ENCODE data around the gene GABPB2. TPM values are rescaled to one million over a fixed set of nuclear protein-coding genes. Genes with fewer than 3 reads are reported as not detected.
"Not testable (repeated sequence)": the region's sequence is repeated elsewhere in the genome, so short reads cannot be mapped to it uniquely, and the experiment has no call there.

Gene GABPB2
- total RNA-seq, 3 donors from 2014 or later = 15.1 to 18.7 (median 18.6) TPM

- intact Hi-C loops (cut with DNase I, micrococcal nuclease) = no loop called here
Observed at GRCh38 chr1:151065089-151065645, 5.4 kb upstream of the GABPB2 start.

GRCh38 chr1:151067185-151067584 is 3.4 kb upstream of the GABPB2 start:
- intact Hi-C loops (cut with DNase I, micrococcal nuclease) = no loop called here
- no peaks in the 10 kb centered on the region for H3K4me1 ChIP-seq (ENCODE audit: low read depth)
- no peaks in the 10 kb centered on the region for H3K36me3 ChIP-seq (ENCODE audit: low read depth)
- H3K4me3 ChIP-seq = no peak overlapping the region
- no peaks in the 10 kb centered on the region for H3K9me3 ChIP-seq
- no peak for ATAC-seq
- no peak for TF ChIP-seq CTCF (IDR thresholded peaks at IDR 0.05)
- no peak for DNase-seq

More at GRCh38 chr1:151065089-151065645, 5.4 kb upstream of the GABPB2 start:
- Histone ChIP-seq H3K9me3 (no peaks in the 10 kb centered on the region), H3K4me3 (no peak overlapping the region), H3K36me3 (ENCODE audit: low read depth) (no peaks in the 10 kb centered on the region), H3K4me1 (ENCODE audit: low read depth) (no peaks in the 10 kb centered on the region)
- ATAC-seq (no peak), DNase-seq (no peak)
- no peak for TF ChIP-seq CTCF (IDR thresholded peaks at IDR 0.05)

GRCh38 chr1:151069103-151069486 is 1.5 kb upstream of the GABPB2 start:
- DNase-seq (no peak), ATAC-seq (no peak)
- H3K4me1 ChIP-seq (ENCODE audit: low read depth) = no peaks in the 10 kb centered on the region
- no peak overlapping the region for H3K4me3 ChIP-seq
- H3K36me3 ChIP-seq (ENCODE audit: low read depth) = no peaks in the 10 kb centered on the region
- intact Hi-C loops (cut with DNase I, micrococcal nuclease) = no loop called here
- H3K9me3 ChIP-seq = no peaks in the 10 kb centered on the region
- no peak for TF ChIP-seq CTCF (IDR thresholded peaks at IDR 0.05)

- no peak for TF ChIP-seq CTCF (IDR thresholded peaks at IDR 0.05)
- DNase-seq = no peak
- H3K4me3 ChIP-seq = no peak overlapping the region
- no peaks in the 10 kb centered on the region for H3K9me3 ChIP-seq
- no peaks in the 10 kb centered on the region for H3K4me1 ChIP-seq (ENCODE audit: low read depth)
- no peaks in the 10 kb centered on the region for H3K36me3 ChIP-seq (ENCODE audit: low read depth)
- no peak for ATAC-seq
- intact Hi-C loops (cut with DNase I, micrococcal nuclease) = no loop called here
Observed at GRCh38 chr1:151072224-151072623, 1.7 kb downstream of the GABPB2 start.

- Histone ChIP-seq H3K4me1 (ENCODE audit: low read depth) (no peaks in the 10 kb centered on the region), H3K36me3 (ENCODE audit: low read depth) (no peaks in the 10 kb centered on the region), H3K4me3 (no peak overlapping the region), H3K9me3 (no peaks in the 10 kb centered on the region)
- intact Hi-C loops (cut with DNase I, micrococcal nuclease) = no loop called here
- DNase-seq (no peak), ATAC-seq (no peak)
- TF ChIP-seq CTCF (IDR thresholded peaks at IDR 0.05) = no peak
Observed at GRCh38 chr1:151085953-151086559, 15.5 kb downstream of the GABPB2 start.

- DNase-seq; H3K9me3 ChIP-seq; ATAC-seq; H3K4me1 ChIP-seq (ENCODE audit: low read depth); H3K36me3 ChIP-seq (ENCODE audit: low read depth); H3K4me3 ChIP-seq; intact Hi-C loops (cut with DNase I, micrococcal nuclease): not testable (repeated sequence)
Observed at GRCh38 chr1:151097426-151097825, 26.9 kb downstream of the GABPB2 start.

Measured in mucosa of descending colon (tissue), 3 donors.